ENCODE results near the gene ACOX1.
"Not testable (repeated sequence)": the region's sequence is repeated elsewhere in the genome, so short reads cannot be mapped to it uniquely, and the experiment has no call there.

Gene ACOX1

DNA sequence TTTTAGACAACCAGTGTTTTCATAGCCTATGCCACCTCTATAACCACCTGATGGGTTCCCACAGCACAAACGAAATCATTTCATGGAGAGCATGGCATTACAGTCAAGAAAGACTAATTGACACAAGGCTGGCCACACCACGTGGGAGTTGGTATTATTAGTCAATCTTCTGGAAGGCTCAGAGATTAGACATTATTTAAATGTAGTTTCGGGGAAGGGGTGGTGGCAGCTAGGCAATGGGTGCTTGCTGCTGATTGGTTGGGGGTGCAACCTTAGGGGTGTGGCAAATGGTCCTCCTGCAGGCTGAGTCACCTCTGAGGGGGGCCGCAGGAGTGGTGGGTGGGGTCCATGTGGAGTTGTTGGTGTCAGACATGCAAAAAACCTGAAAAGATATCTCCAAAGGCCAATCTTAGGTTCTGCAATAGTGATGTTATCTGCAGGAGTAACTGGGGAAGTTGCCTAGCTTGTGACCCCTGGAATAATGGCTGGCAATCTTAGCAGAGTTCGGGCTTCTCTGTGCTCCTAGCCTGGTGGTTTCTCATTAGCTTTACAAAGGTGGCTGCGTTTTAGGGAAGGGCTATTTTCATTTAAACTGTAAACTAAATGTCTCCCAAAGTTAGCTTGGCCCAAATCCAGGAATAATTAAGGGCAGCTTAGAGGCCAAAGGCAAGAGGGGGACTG lies 4.7 kb upstream of the ACOX1 start:
- no peaks in the 10 kb centered on the region for H3K9me3 ChIP-seq (ENCODE audit: low read length)
- peaks cover 4% of the 10 kb centered on the region for H3K4me1 ChIP-seq (ENCODE audit: insufficient read depth, low read length)
- no peak overlapping the region for H3K4me3 ChIP-seq (ENCODE audit: low read length)
- no peak overlapping the region for H2AFZ ChIP-seq (ENCODE audit: low read depth, low read length)
- H3K27me3 ChIP-seq (ENCODE audit: insufficient read depth, low read length) = no peaks in the 10 kb centered on the region
- H3K36me3 ChIP-seq (ENCODE audit: insufficient read depth, low read length) = peaks cover 5% of the 10 kb centered on the region

DNA sequence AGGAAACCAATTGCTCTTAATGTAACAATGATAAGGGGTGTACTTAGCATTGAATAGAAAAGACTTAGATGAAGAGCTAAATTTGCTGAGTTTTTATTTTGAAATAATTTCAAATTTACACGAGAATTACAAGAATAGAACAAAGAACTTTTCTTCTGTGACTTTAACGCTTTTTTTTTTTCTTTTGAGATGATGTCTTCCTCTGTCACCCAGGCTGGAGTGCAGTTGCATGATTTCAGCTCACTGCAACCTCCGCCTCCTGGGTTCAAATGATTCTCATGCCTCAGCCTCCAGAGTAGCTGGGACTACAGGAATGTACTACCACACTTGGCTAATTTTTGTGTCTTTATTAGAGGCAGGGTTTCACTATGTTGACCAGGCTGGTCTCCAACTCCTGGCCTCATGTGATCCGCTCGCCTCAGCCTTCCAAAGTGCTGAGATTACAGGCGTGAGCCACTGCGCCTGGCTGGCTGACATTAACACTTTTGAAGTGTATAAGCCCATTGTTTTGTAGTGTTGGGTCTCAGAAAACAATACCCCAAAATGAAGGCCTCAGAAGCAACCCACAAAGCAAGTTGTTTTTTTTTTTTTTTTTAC lies 2.2 kb upstream of the ACOX1 start:
- H3K36me3 ChIP-seq (ENCODE audit: insufficient read depth, low read length) = peaks cover 5% of the 10 kb centered on the region
- no peak overlapping the region for H2AFZ ChIP-seq (ENCODE audit: low read depth, low read length)
- H3K9me3 ChIP-seq (ENCODE audit: low read length) = no peaks in the 10 kb centered on the region
- H3K27me3 ChIP-seq (ENCODE audit: insufficient read depth, low read length) = no peaks in the 10 kb centered on the region
- H3K4me3 ChIP-seq (ENCODE audit: low read length) = no peak overlapping the region
- peaks cover 13% of the 10 kb centered on the region for H3K4me1 ChIP-seq (ENCODE audit: insufficient read depth, low read length)

DNA sequence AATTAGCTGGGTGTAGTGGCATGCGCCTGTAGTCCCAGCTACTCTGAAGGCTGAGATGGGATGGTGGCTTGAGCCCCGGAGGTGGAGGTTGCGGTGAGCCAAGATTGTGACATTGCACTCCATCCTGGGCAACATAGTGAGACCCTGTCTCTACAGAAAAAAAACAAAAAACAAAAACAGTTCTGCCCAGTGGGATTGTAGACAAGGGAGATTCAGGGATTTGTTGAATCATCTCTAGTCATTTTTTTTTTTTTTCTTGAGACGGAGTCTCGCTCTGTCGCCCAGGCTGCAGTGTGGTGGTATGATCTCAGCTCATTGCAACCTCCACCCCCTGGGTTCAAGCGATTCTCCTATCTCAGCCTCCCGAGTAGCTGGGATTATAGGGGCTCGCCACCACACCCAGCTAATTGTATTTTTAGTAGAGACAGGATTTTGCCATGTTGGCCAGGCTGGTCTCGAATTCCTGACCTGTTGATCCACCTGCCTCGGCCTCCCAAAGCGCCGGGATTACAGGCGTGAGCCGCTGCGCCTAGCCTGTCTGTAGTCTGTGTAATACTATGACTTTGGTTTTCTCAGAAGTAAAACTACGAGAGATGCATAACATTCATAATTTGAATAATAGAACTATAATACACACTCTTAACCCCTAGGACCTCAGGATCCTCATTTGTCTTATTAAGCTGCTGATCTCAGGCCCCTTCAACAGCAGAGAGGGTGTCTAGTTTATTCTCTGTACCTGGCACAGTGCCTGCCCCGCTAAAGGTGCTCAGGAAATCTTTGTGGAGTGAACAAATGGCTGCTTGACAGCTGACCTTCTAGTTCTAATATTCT lies 1.4 kb upstream of the ACOX1 start:
- peak overlapping the region; percentile 75 for H3K4me3 ChIP-seq (ENCODE audit: low read length)
- no peaks in the 10 kb centered on the region for H3K9me3 ChIP-seq (ENCODE audit: low read length)
- no peak overlapping the region for H2AFZ ChIP-seq (ENCODE audit: low read depth, low read length)
- H3K27me3 ChIP-seq (ENCODE audit: insufficient read depth, low read length) = no peaks in the 10 kb centered on the region
- peaks cover 13% of the 10 kb centered on the region for H3K4me1 ChIP-seq (ENCODE audit: insufficient read depth, low read length)
- H3K36me3 ChIP-seq (ENCODE audit: insufficient read depth, low read length) = peaks cover 5% of the 10 kb centered on the region

DNA sequence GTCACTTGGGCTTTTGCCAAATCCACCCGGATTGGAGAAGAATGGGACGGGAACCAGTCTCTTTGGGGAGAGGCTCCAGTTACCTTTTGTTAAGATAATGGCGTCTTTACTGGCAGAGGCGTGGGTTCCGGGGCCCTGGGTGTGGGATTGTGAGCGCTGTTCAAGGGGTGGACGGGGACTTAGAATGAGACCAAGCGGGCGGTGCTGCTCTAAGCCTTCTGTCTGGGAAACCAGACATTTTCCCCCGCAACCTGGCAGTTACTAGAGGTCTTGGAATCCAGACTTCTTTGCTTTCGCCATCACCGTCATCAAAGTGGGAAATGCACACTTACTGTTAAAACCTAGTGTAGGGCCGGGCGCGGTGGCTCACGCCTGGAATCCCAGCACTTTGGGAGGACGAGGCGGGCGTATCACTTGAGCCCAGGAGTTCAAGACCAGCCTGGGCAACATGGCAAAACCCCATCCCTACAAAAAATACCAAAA lies 780 bp upstream of the ACOX1 start:
- H3K4me3 ChIP-seq (ENCODE audit: low read length) = peak overlapping the region; percentile 75
- H3K4me1 ChIP-seq (ENCODE audit: insufficient read depth, low read length) = peaks cover 13% of the 10 kb centered on the region
- H2AFZ ChIP-seq (ENCODE audit: low read depth, low read length) = no peak overlapping the region
- no peaks in the 10 kb centered on the region for H3K9me3 ChIP-seq (ENCODE audit: low read length)
- no peaks in the 10 kb centered on the region for H3K27me3 ChIP-seq (ENCODE audit: insufficient read depth, low read length)
- peaks cover 3% of the 10 kb centered on the region for H3K36me3 ChIP-seq (ENCODE audit: insufficient read depth, low read length)

DNA sequence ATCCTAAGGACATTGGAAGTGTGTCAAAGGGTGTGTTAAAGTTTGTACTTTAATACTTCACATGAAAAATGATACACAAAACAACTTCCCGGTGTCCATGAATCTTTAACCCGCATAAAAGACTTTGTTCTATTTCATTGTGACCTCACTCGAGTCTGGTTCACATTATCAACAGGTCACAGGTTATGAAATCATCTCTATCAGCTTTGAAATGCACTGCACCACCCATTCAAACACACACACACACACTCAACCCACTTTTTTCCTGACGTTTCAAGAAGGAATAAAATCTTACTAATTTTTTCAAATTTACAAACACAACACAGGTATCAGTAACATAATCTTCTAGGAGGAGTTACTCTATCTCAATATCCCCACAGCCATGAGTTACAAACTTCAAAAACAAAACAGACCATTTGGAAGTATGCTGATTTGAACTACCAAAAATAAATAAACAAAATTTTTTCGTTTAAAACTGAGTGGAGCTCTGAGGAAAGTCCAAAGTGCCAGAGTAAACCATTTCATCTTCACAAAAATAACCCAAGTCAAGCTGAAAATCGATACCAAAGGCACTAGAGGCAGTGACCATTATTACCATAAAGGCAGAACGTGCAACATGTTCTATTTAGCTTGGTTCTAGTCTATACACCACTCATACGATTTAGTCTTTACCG lies 2.7 kb downstream of the ACOX1 start:
- Histone ChIP-seq H3K9me3 (ENCODE audit: low read length) (no peaks in the 10 kb centered on the region), H3K4me1 (ENCODE audit: insufficient read depth, low read length) (peaks cover 13% of the 10 kb centered on the region), H3K36me3 (ENCODE audit: insufficient read depth, low read length) (peaks cover 8% of the 10 kb centered on the region), H3K27me3 (ENCODE audit: insufficient read depth, low read length) (no peaks in the 10 kb centered on the region), H2AFZ (ENCODE audit: low read depth, low read length) (no peak overlapping the region), H3K4me3 (ENCODE audit: low read length) (no peak overlapping the region)

DNA sequence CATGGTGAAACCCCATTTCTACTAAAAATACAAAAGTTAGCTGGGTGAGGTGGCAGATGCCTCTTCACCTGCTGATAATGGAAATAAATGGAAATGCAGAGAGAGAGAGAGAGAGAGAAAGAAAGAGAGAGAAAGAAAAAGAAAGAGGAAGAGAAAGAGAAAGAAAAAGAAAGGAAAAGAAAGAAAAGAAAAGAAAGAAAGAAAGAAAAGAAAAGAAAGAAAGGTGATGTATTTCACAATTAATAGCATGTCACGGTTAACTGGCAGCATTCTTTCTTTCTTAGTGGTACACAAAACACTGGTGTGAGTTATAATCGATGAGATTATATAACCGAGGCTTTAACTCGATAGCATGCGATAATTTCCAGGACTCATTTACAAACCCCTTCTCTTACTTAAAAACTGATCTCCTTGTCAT lies 3.2 kb downstream of the ACOX1 start:
- no peak overlapping the region for H2AFZ ChIP-seq (ENCODE audit: low read depth, low read length)
- no peaks in the 10 kb centered on the region for H3K9me3 ChIP-seq (ENCODE audit: low read length)
- H3K4me1 ChIP-seq (ENCODE audit: insufficient read depth, low read length) = peaks cover 13% of the 10 kb centered on the region
- H3K36me3 ChIP-seq (ENCODE audit: insufficient read depth, low read length) = peaks cover 8% of the 10 kb centered on the region
- no peak overlapping the region for H3K4me3 ChIP-seq (ENCODE audit: low read length)
- no peaks in the 10 kb centered on the region for H3K27me3 ChIP-seq (ENCODE audit: insufficient read depth, low read length)

DNA sequence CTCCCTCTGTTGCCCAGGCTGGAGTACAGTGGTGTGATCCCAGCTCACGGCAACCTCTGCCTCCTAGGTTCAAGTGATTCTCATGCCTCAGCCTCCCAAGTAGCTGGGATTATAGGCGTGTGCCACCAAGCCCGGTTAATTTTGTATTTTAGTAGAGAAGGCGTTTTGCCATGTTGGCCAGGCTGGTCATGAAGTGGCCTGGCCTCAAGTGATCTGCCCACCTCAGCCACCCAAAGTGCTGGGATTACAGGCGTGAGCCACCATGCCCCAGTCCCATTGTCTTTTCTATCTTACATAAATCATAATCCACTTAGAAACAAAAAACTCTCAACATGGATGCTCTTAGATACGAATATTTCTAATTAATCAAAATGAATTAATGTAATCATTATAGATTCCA lies 3.8 kb downstream of the ACOX1 start:
- peaks cover 12% of the 10 kb centered on the region for H3K36me3 ChIP-seq (ENCODE audit: insufficient read depth, low read length)

DNA sequence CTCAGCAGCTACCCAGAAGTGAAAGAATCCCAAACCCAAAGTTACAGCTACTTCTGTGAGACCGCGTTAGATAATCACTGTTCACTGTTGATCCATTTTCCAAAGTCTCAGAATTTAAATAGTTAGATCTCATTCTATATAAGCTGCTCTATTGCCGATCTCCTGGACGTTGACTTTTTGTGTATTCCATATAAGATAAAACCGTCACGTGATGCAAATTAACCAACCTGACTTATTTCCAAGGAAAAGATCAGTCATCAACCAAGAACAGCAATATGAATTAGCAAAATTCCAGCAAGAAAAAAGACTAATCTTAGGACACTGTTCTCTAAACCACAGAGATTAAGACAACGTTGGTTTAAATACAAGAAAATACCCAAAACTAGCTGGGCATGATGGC lies 8.3 kb downstream of the ACOX1 start:
- H3K4me1 ChIP-seq (ENCODE audit: insufficient read depth, low read length) = no peaks in the 10 kb centered on the region
- no peak overlapping the region for H2AFZ ChIP-seq (ENCODE audit: low read depth, low read length)
- H3K4me3 ChIP-seq (ENCODE audit: low read length) = no peak overlapping the region
- H3K36me3 ChIP-seq (ENCODE audit: insufficient read depth, low read length) = peaks cover 21% of the 10 kb centered on the region
- no peaks in the 10 kb centered on the region for H3K27me3 ChIP-seq (ENCODE audit: insufficient read depth, low read length)
- H3K9me3 ChIP-seq (ENCODE audit: low read length) = no peaks in the 10 kb centered on the region

More for the DNA sequence above, 3.8 kb downstream of the ACOX1 start:
- not testable (repeated sequence) for H2AFZ ChIP-seq (ENCODE audit: low read depth, low read length); H3K9me3 ChIP-seq (ENCODE audit: low read length); H3K4me3 ChIP-seq (ENCODE audit: low read length); H3K27me3 ChIP-seq (ENCODE audit: insufficient read depth, low read length)
- H3K4me1 ChIP-seq (ENCODE audit: insufficient read depth, low read length) = peaks cover 13% of the 10 kb centered on the region

DNA sequence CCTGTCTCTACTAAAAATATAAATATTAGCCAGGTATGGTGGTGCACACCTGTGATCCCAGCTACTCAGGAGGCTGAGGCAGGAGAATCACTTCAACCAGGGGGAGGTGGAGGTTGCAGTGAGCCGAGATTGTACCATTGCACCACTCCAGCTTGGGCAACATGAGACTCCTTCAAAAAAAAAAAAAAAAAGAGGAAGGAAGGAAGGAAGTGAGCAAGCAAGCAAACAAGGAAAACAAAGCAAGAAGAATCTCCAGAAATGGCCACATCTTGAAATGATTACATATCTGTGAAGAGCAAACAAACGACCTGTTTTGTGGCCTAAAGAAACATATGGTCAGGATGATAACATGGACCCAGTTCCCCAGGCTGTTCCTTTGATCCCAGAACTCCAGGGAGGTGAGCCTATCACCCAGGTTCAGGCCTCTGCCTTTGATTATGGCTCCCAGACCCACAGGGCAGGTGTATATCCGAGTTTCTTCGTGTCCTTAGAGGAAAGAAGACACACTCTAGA lies 8.9 kb downstream of the ACOX1 start:
- Histone ChIP-seq H3K9me3 (ENCODE audit: low read length) (no peaks in the 10 kb centered on the region), H3K4me1 (ENCODE audit: insufficient read depth, low read length) (no peaks in the 10 kb centered on the region), H3K36me3 (ENCODE audit: insufficient read depth, low read length) (peaks cover 21% of the 10 kb centered on the region), H2AFZ (ENCODE audit: low read depth, low read length) (no peak overlapping the region), H3K27me3 (ENCODE audit: insufficient read depth, low read length) (no peaks in the 10 kb centered on the region), H3K4me3 (ENCODE audit: low read length) (no peak overlapping the region)

DNA sequence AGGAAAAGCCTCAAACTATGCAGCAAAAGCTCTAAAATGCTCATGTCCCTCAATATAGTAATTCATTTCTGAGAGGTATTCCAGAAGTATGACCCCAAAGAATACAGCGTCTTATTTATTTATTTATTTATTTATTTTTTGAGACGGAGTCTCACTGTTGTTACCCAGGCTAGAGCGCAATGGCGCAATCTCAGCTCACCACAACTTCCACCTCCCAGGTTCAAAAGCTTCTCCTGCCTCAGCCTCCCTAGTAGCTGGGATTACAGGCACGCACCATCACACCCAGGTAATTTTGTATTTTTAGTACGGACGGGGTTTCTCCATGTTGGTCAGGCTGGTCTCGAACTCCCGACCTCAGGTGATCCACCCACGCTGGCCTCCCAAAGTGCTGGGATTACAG lies 9.9 kb downstream of the ACOX1 start:
- H3K4me3 ChIP-seq (ENCODE audit: low read length); H3K9me3 ChIP-seq (ENCODE audit: low read length); H3K27me3 ChIP-seq (ENCODE audit: insufficient read depth, low read length); H2AFZ ChIP-seq (ENCODE audit: low read depth, low read length); H3K4me1 ChIP-seq (ENCODE audit: insufficient read depth, low read length): not testable (repeated sequence)
- peaks cover 19% of the 10 kb centered on the region for H3K36me3 ChIP-seq (ENCODE audit: insufficient read depth, low read length)

DNA sequence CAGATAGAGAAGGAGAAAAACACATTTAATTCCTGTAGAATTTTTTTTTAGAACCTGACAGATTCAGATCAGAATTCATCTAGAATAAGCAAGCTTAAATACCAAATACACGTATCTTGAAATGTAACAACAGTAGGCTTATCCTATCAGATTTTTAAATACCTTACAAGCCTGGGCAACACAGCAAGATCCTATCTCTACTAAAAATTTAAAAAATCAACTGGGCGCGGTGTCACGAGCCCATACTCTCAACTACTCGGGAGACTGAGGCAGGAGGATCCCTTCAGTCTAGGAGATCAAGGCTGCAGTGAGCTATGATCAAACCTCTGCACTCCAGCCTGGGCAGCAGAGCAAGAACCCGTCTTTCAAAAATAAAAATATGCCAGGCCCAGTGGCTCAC lies 13.5 kb downstream of the ACOX1 start:
- no peaks in the 10 kb centered on the region for H3K27me3 ChIP-seq (ENCODE audit: insufficient read depth, low read length)
- no peak overlapping the region for H3K4me3 ChIP-seq (ENCODE audit: low read length)
- H3K9me3 ChIP-seq (ENCODE audit: low read length) = no peaks in the 10 kb centered on the region
- no peak overlapping the region for H2AFZ ChIP-seq (ENCODE audit: low read depth, low read length)
- peaks cover 17% of the 10 kb centered on the region for H3K36me3 ChIP-seq (ENCODE audit: insufficient read depth, low read length)
- H3K4me1 ChIP-seq (ENCODE audit: insufficient read depth, low read length) = no peaks in the 10 kb centered on the region

DNA sequence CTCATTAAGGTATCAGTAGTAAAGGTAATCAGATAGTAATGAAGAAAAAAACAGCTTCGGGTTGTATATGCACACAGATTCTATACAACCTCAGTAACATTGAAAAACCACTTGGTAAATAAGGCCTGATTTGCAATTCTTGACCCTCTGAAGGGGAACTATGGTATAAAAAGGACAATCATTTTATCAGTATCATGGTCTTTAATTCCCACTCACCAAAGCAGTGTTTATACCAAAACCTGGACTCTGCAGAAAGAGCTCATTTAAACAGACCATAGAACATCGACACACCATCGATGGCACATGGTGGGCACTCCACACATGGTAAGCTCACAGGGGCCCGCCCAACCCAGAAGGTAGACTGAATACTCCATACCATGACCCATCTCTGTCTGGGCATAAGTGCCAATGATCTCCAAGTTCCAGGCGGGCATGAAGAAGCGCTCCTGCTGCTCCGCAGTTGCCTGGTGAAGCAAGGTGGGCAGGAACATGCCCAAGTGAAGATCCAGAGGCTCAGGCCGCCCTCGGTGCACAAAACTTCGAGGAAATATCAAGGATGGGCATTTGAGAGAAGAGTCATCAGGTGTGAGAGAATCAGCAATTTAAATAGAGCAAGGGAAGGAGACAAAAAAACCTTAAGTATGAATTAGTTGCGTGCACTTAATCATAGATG lies 19.0 kb downstream of the ACOX1 start:
- no peaks in the 10 kb centered on the region for H3K4me1 ChIP-seq (ENCODE audit: insufficient read depth, low read length)
- no peak overlapping the region for H3K4me3 ChIP-seq (ENCODE audit: low read length)
- H3K9me3 ChIP-seq (ENCODE audit: low read length) = no peaks in the 10 kb centered on the region
- no peak overlapping the region for H2AFZ ChIP-seq (ENCODE audit: low read depth, low read length)
- H3K36me3 ChIP-seq (ENCODE audit: insufficient read depth, low read length) = peaks cover 26% of the 10 kb centered on the region
- no peaks in the 10 kb centered on the region for H3K27me3 ChIP-seq (ENCODE audit: insufficient read depth, low read length)

All from neuron (in vitro differentiated cells).